ENCODE results near the gene PLOD1.
A peak's percentile ranks its signal among the peaks of the same experiment; 100 is the strongest.

PLOD1 gene

DNA sequence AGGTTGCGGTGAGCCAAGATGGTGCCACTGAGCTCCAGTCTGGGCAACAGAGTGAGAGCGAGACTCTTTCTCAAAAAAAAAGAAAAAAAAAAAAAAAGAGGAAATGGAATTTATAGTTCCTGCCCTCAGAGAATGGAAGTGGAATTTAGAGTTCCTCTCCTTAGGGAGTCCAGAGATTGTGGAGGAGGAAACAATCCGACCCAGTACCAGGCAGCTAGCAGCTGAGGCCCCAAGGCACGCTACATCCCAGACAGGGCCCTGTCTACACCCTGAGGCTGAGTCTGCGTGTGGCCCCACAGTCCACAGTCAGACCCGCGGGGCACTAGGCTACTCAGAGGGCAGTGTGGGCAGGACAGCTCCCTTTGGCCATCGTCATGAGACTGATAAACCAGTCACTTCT lies 43.8 kb downstream of the PLOD1 start:
- no peak for DNase-seq (ENCODE audit: low spot score)

GRCh38 chr1:11979028-11979850 lies 44.7 kb downstream of the PLOD1 start:
- no peak for DNase-seq (ENCODE audit: low spot score)

DNA sequence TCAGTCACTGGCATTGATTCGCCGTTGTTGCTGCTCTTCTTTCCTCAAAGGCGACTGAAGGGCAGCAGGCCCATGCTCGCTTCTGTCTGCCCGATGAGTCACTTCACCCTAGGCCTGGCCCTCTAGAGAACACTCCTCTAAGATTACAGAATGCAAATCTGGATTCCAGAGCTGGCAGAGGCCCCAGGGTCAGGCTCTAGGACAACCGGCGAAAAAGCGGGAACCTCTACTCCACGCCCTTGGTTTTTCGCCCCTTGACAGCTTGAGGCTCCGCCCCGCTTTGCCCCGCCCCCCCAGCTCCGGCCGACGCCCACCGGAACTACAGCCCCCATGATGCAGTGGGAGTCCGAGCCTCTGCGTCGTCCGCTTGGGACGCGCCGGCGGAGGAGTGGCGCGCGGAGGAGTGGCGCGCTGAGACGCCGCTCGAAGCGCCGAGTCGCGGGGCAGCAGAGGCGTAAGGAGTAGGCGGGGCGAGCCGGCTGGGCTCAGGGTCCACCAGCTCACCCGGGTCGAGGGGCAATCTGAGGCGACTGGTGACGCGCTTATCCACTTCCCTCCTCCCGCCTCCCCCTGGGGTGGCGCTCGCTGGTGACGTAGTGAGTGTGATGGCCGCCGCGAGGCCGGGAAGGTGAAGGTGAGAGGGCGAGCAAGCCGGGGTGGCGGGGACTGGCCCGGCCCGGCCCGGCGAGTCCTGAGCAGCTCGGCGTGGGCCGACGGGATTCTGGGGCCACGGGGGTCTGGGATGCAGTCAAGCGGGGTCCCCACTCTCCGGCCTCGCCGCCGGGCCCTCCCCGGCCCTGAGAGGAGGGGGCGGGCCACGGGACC lies 45.5 kb downstream of the PLOD1 start, which contains the start of gene MFN2:
Gene MFN2, plus strand, starts transcription at position 594 of the 825 bp plus-strand sequence. CDS start 8,725 bp downstream, outside the sequence.
- DNase-seq (ENCODE audit: low spot score): peak; percentile 98

- DNase-seq (ENCODE audit: low spot score): no peak
Measured at GRCh38 chr1:11980676-11980972, 46.1 kb downstream of the PLOD1 start.

- no peak for DNase-seq (ENCODE audit: low spot score)
Measured at GRCh38 chr1:11981378-11982009, 47.0 kb downstream of the PLOD1 start.

DNA sequence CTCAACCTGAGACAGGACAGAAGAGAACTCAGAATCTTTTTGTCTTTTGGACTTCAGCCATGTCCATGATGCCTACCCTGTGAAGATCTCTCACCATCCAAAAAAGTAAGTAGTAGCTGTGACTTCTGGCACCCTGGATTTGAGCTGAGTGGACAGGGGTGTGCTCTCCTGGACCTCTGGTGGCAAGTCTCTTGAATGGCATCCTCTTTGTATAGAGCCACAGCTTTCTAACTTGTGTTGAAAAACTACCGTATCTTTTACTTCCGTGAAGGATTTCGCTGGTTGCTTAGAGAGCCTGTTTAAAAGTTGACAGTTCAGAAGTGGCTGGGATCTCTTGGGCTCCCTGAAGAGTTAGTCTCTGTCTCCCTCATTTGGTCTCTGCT lies 47.5 kb downstream of the PLOD1 start:
- DNase-seq (ENCODE audit: low spot score): peak; percentile 42

DNA sequence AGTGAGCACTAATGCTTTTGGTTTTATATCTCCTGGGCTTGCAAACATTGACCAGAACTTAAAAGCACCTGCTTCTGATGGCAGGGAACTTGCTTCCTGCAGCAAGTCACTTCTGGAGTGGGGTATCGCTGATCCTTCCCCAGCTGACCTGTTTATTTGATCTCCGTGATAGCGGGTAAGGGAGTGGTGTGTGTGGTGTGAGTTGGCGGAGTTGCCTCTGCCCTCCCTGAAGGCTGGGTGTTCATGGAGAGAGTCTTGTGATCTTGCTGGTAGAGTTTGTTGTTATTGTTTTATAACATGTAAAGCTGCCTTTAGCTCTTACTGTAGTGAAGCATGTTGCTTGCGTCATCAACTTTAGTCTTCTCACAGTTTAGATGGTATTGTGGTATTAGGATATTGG lies 49.6 kb downstream of the PLOD1 start:
- no peak for DNase-seq (ENCODE audit: low spot score)

GRCh38 chr1:11984576-11984975 lies 50.1 kb downstream of the PLOD1 start:
- no peak for DNase-seq (ENCODE audit: low spot score)

DNA sequence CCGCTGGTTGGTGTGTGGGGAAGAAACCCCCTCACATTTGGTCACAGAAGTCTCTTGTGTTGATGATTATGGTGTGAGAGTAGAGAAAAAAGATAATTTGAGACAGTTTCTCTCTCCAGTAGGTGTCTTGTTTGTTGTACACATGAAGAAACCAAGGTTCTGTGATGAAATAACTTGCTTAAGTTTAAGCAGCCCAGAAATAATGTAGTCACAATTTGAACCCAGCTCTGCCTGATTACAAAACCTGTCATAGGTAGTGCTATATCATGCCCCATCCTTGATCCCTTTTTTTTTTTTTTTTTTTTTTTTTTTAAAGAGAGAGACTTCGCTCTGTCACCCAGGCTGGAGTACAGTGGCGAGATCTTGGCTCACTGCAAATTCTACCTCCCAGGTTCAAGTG lies 50.7 kb downstream of the PLOD1 start:
- no peak for DNase-seq (ENCODE audit: low spot score)

GRCh38 chr1:11985851-11986250 lies 51.3 kb downstream of the PLOD1 start:
- DNase-seq (ENCODE audit: low spot score): no peak

DNA sequence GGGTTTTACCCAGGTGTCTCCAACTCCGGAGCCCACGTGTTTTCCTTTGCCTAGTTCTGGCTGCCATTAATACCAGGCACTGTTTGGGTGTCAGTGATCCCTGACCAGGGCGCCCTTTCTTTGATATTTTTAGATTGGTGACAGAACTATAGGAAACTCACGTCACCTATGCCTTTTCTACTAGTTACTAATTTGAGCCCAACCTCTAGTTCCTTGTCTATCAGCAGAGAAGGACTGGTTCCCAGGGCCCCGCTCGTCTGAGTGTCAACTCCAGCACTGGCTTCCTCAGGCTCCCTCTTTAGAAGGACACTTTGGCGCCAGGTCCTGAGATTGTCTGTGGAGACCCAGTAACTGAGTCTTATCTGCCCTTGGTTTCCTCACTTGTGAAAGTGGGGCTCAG lies 55.2 kb downstream of the PLOD1 start:
- DNase-seq (ENCODE audit: low spot score): no peak

GRCh38 chr1:11990303-11991032 lies 56.0 kb downstream of the PLOD1 start:
- DNase-seq (ENCODE audit: low spot score): no peak

DNA sequence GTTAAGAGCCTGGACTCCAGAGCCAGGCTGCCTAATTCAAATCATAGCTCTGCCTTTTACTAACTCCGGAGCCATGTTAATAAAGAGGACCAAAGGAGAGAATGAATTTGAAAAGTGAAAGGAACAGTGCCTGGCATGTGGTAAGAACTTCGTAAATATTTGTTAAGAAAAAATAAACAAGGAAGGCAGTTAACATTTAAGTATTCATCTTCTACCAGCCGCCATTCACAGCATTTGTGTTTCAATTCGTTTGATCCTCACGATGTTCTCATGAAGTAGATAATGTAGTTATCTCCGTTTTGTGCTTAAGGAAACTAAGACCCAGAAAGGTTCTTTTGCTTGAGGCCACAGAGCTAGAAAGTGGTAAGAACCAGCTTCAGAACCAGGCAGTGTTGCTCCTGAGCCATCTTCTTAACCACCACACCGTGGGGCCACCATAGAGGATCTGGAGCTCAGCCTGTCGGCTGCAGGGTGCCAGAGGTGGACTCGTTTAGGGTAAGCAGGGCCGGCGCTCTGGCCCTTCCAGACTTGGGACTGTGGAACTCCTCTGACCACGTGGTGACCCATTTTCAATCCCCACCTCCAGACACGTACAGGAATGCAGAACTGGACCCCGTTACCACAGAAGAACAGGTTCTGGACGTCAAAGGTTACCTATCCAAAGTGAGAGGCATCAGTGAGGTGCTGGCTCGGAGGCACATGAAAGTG lies 57.6 kb downstream of the PLOD1 start:
- DNase-seq (ENCODE audit: low spot score): no peak

- no peak for DNase-seq (ENCODE audit: low spot score)
Measured at GRCh38 chr1:11997081-11997850, 62.7 kb downstream of the PLOD1 start.

DNA sequence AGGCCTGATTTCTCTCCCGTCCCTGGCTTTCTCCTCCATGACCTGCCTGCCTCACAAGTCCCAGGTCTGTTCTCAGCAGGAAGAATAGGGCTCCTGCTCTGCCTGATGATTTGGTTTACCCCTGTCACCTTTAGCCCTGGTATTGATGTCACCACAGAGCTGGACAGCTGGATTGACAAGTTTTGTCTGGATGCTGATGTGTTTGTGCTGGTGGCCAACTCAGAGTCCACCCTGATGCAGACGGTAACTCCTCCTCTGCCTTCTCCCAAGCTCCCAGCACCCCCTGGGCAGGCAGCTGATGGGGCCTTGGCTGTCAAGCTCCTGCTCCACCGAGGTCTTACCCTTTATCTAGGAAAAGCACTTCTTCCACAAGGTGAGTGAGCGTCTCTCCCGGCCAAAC lies 64.1 kb downstream of the PLOD1 start:
- DNase-seq (ENCODE audit: low spot score): no peak

DNA sequence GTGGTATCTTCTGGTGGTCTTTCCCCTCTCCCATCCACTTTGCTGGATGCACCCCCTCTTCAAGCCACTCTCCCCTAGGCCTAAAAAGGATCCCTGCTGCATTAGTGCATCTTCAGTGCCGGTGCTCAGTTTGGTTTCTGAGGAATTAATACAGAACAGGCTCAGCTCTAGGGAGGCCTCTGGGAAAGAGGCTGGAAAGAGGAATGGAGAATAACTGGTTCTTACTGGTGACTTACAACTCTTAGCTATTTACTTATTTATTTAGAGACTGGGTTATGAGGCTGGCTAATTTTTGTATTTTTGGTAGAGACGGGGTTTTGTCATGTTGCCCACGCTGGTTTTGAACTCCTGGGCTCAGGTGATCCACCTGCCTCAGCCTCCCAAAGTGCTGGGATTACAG lies 64.7 kb downstream of the PLOD1 start:
- DNase-seq (ENCODE audit: low spot score): no peak

DNA sequence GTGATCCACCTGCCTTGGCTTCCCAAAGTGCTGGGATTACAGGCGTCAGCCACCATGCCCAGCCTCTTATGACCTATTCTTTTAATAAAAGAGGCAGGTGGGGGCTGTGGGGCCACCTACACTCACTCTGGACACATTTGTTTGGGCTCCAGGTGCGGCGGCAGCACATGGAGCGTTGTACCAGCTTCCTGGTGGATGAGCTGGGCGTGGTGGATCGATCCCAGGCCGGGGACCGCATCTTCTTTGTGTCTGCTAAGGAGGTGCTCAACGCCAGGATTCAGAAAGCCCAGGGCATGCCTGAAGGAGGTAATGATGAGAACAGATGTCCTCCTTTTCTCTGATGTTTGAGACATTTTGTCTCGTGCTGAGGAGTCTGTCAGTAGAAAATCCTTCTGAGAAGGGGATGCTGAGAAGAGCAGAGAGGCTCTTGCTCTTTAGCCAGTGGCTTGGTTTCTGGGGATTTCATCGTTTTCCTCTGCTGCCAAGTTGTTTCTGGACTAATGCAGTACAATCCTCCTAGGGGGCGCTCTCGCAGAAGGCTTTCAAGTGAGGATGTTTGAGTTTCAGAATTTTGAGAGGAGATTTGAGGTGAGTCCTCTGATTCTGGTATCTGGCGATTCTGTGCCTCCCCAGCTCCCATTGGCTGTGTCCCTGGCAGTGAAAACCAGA lies 66.9 kb downstream of the PLOD1 start:
- DNase-seq (ENCODE audit: low spot score): peak; percentile 63

- no peak for DNase-seq (ENCODE audit: low spot score)
Measured at GRCh38 chr1:12001996-12002493, 67.5 kb downstream of the PLOD1 start.

DNA sequence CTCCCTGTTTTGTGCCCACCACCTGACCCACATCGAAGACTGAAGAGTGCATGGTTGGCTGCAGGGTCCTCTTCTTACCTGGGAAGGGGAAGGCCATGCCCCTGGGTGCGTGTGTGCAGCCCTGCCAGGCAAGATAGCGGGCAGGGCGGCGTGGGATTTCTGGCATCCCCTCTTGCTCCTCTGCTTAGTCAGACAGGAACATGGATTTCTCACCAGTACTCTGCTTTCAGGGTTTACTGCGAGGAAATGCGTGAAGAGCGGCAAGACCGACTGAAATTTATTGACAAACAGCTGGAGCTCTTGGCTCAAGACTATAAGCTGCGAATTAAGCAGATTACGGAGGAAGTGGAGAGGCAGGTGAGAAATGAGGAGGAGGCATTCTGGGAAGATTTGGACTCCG lies 69.2 kb downstream of the PLOD1 start:
- DNase-seq (ENCODE audit: low spot score): no peak

Data from RKO (cell line).